Mammary epithelial cell (primary cell): ENCODE results near the gene FSCN2.

Experiments used
- EZH2 ChIP-seq: IDR thresholded peaks from 2 replicates; pipeline ENCODE4 v1.6.1; 2012; ENCODE audit warnings: low read length, inconsistent platforms, borderline replicate concordance
- TF ChIP-seq, protein P1 (sequence below), 2 donors: IDR thresholded peaks in 1 of 2; conservative IDR thresholded peaks in 1 of 2; 2 replicates each; pipeline ENCODE4 v1.5.1; 2011 to 2012; ENCODE audit warnings: inconsistent platforms in 2 of 2, low read length in 2 of 2, mild to moderate bottlenecking in 2 of 2, control low read depth in 1 of 2, low read depth in 1 of 2; ENCODE audit not compliant: insufficient read depth in 1 of 2; ENCODE audit errors: extremely low read depth in 1 of 2

DNA sequence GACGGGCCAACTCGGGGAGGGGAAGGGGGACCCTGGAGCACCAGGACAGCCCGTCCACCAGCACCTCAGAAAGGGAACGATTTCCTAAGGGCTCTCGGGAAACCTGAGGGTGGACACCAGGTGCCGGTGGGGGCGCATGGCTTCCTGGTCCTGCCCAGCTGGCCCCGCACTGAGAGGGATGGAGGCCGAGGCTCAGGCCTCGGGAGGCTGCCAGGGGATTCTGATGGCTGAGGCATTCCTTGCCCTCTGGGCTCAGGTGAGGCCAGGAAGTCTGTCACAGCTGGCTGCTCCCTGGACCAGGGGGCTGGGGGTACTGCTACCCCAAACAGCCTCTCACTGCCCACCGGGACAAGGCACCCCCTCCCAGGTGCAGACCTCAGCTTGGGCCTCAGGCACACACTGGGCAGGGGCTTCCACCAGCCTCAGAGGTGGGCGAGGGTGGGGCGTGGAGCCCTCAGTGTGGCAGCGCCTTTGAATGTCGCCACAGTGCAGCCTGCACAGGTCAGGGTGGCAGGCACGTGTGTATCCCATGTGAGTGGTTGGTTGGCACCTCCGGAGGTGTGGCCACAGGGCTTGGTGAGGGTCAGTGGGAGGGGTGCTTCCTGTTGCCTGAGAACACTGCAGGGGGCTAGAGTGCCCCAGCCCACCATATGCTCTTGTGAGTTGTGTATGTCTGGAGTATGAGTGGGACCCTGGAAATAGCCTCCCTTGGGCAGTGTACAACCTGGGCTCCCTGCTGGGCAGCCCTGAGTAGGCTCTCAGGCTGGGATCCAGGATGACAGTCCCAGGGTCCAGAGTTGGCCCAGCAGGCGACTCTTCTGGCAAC, 3.9 kb upstream of the FSCN2 start:
- TF ChIP-seq, protein P1, sequence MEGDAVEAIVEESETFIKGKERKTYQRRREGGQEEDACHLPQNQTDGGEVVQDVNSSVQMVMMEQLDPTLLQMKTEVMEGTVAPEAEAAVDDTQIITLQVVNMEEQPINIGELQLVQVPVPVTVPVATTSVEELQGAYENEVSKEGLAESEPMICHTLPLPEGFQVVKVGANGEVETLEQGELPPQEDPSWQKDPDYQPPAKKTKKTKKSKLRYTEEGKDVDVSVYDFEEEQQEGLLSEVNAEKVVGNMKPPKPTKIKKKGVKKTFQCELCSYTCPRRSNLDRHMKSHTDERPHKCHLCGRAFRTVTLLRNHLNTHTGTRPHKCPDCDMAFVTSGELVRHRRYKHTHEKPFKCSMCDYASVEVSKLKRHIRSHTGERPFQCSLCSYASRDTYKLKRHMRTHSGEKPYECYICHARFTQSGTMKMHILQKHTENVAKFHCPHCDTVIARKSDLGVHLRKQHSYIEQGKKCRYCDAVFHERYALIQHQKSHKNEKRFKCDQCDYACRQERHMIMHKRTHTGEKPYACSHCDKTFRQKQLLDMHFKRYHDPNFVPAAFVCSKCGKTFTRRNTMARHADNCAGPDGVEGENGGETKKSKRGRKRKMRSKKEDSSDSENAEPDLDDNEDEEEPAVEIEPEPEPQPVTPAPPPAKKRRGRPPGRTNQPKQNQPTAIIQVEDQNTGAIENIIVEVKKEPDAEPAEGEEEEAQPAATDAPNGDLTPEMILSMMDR (conservative IDR thresholded peaks at IDR 0.05 in 1 of 2, IDR thresholded peaks at IDR 0.05 in 1 of 2; ENCODE audit: extremely low read depth in 1 of 2, insufficient read depth in 1 of 2, low read depth in 1 of 2, low read length in 2 of 2), result no peak
- no peak for TF ChIP-seq EZH2
